ENCODE data around the gene RTTN.

DNA sequence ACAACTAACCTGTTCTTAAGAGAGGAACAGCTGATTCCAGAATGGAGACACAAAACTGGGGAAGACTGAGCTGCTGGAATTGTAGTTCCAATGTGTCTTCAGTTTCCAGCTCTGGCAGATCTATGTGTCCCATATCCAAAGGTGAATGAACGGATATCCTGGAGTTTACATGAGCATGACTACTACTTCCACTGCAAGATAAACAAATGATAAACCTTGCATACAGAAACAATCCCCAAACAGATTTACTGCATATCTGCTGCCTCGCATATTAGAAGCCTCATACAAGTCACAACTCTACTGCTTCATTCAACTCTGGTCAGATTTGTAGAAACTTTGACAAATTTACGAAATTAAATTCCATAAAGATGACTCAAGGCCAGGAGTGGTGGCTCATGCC lies 15.0 kb downstream of the RTTN start:
- no peak for TF ChIP-seq CTCF (IDR thresholded peaks at IDR 0.05)
- no peak for TF ChIP-seq EZH2 (IDR thresholded peaks at IDR 0.05)
- no peak for TF ChIP-seq EZH2phosphoT487 (IDR thresholded peaks at IDR 0.05)

Data from neural progenitor cell (in vitro differentiated cells).